HG03280 (cell line): ENCODE measurements around the gene AMFR.

Experiments
- ATAC-seq: cut with Tn5 transposase; IDR thresholded peaks from one replicate; pipeline ENCODE4 v1.9.1; 2021; ENCODE audit warnings: mild to moderate bottlenecking, moderate library complexity; ENCODE audit not compliant: unreplicated experiment

Gene AMFR

GRCh38 chr16:56349711-56350161, 75.6 kb downstream of the AMFR start:
- ATAC-seq: no peak

GRCh38 chr16:56349086-56349415, 76.3 kb downstream of the AMFR start:
- no peak for ATAC-seq

- no peak for ATAC-seq
Measured at GRCh38 chr16:56348168-56349085, 76.9 kb downstream of the AMFR start.

- no peak for ATAC-seq
Measured at GRCh38 chr16:56347670-56348069, 77.7 kb downstream of the AMFR start.

- no peak for ATAC-seq
Measured at GRCh38 chr16:56347166-56347565, 78.2 kb downstream of the AMFR start.

GRCh38 chr16:56346131-56346890, 79.0 kb downstream of the AMFR start:
- ATAC-seq: no peak

GRCh38 chr16:56345406-56346050, 79.8 kb downstream of the AMFR start:
- no peak for ATAC-seq

- no peak for ATAC-seq
Measured at GRCh38 chr16:56344518-56345405, 80.6 kb downstream of the AMFR start.

GRCh38 chr16:56343661-56344517, 81.5 kb downstream of the AMFR start:
- ATAC-seq: no peak

GRCh38 chr16:56341656-56342399, 83.5 kb downstream of the AMFR start:
- ATAC-seq: no peak

- no peak for ATAC-seq
Measured at GRCh38 chr16:56340864-56341365, 84.4 kb downstream of the AMFR start.

GRCh38 chr16:56340416-56340815, 84.9 kb downstream of the AMFR start:
- ATAC-seq: no peak

GRCh38 chr16:56339431-56340195, 85.7 kb downstream of the AMFR start:
- ATAC-seq: no peak

GRCh38 chr16:56338566-56339318, 86.6 kb downstream of the AMFR start:
- no peak for ATAC-seq

- no peak for ATAC-seq
Measured at GRCh38 chr16:56337858-56338325, 87.5 kb downstream of the AMFR start.

GRCh38 chr16:56337131-56337857, 88.1 kb downstream of the AMFR start:
- no peak for ATAC-seq
